H1 (cell line): ENCODE results near the gene MTMR4. TPM values are rescaled to one million over a fixed set of nuclear protein-coding genes. Genes with fewer than 3 reads are reported as not detected.

Source experiments
- CTCF ChIA-PET: fragments of 300-600 bp; sonication (Branson Sonifier 250); formaldehyde crosslinking; loops from one replicate; lab custom pipeline; 2021; ENCODE audit not compliant: partially characterized antibody; lab: Charles Lee
- POLR2A ChIA-PET: fragments of 300-600 bp; sonication (Branson Sonifier 250); formaldehyde crosslinking; loops from one replicate; lab custom pipeline; 2021; ENCODE audit warnings: inconsistent platforms; ENCODE audit not compliant: partially characterized antibody; lab: Charles Lee
- DNase-seq, 2 experiments: peaks; one replicate each; pipeline versions ENCODE4 v3.0.0 to v3.0.0-alpha.2; 2010 to 2022; ENCODE audit warnings: low spot score in 2 of 2, low read depth in 1 of 2, mixed read lengths in 1 of 2
- FAIRE-seq: peaks from 2 replicates; lab custom pipeline; 2011; peaks lifted over from hg19 to GRCh38; lab: Jason Lieb, UNC
- H2AFZ ChIP-seq: 2 replicates; pipeline ENCODE4 v1.8.1; 2012; ENCODE audit warnings: low read length, inconsistent platforms
- H2AK5ac ChIP-seq: 2 replicates; pipeline ENCODE4 v1.6.1; 2013; ENCODE audit warnings: low read depth, low read length
- H2BK120ac ChIP-seq: replicated peaks from 2 replicates; pipeline ENCODE3; 2013; ENCODE audit warnings: low read depth, low read length, inconsistent platforms
- H2BK12ac ChIP-seq: 2 replicates; pipeline ENCODE4 v1.6.1; 2013; ENCODE audit warnings: low read depth, low read length
- H2BK15ac ChIP-seq: 2 replicates; pipeline ENCODE4 v1.6.1; 2013; ENCODE audit warnings: low read length
- H2BK20ac ChIP-seq: 2 replicates; pipeline ENCODE4 v1.6.1; 2013; ENCODE audit warnings: low read length
- H2BK5ac ChIP-seq: 2 replicates; pipeline ENCODE4 v1.6.1; 2013; ENCODE audit warnings: low read depth, low read length
- H3K14ac ChIP-seq: 2 replicates; pipeline ENCODE4 v1.6.1; 2013; ENCODE audit warnings: inconsistent platforms; ENCODE audit not compliant: insufficient read length
- H3K18ac ChIP-seq: 2 replicates; pipeline ENCODE4 v1.6.1; 2013; ENCODE audit warnings: low read length; ENCODE audit errors: extremely low read depth
- H3K23ac ChIP-seq: 2 replicates; pipeline ENCODE4 v1.6.1; 2013; ENCODE audit warnings: inconsistent platforms; ENCODE audit not compliant: insufficient read length
- H3K23me2 ChIP-seq: 2 replicates; pipeline ENCODE4 v1.6.1; 2013; ENCODE audit warnings: low read depth, low read length
- H3K27ac ChIP-seq: 2 replicates; pipeline ENCODE4 v1.6.1; 2011; ENCODE audit warnings: low read depth, low read length, inconsistent platforms
- H3K27me3 ChIP-seq, 4 experiments: replicated peaks in 1 of 4; 1 replicate in 1 of 4; 2 replicates in 3 of 4; pipeline versions ENCODE4 v1.6.1 to v1.8.1; 2011 to 2013; ENCODE audit warnings: low read length in 3 of 4, mild to moderate bottlenecking in 3 of 4, inconsistent platforms in 2 of 4, mixed read lengths in 2 of 4, moderate library complexity in 1 of 4; ENCODE audit not compliant: control insufficient read depth in 3 of 4, insufficient read depth in 3 of 4; ENCODE audit errors: extremely low read depth in 1 of 4
- H3K36me3 ChIP-seq, 4 experiments: 2 replicates each; pipeline versions ENCODE4 v1.6.1 to v1.8.1; 2011 to 2013; ENCODE audit warnings: mild to moderate bottlenecking in 4 of 4, low read length in 3 of 4, moderate library complexity in 2 of 4, control low read depth in 1 of 4, inconsistent platforms in 1 of 4; ENCODE audit not compliant: insufficient read depth in 4 of 4, control insufficient read depth in 2 of 4
- H3K4ac ChIP-seq: replicated peaks from 2 replicates; pipeline ENCODE3; 2013; ENCODE audit warnings: low read length, low read depth, mixed read lengths, inconsistent platforms; ENCODE audit not compliant: insufficient read length
- H3K4me1 ChIP-seq, 4 experiments: replicated peaks in 1 of 4; 1 replicate in 1 of 4; 2 replicates in 3 of 4; pipeline versions ENCODE4 v1.6.1 to v1.8.1; 2011 to 2013; ENCODE audit warnings: low read length in 3 of 4, inconsistent platforms in 2 of 4, mixed read lengths in 1 of 4; ENCODE audit not compliant: insufficient read depth in 4 of 4, control insufficient read depth in 3 of 4
- H3K4me2 ChIP-seq, 2 experiments: 2 replicates each; pipeline versions ENCODE4 v1.6.1 to v1.8.1; 2011 to 2013; ENCODE audit warnings: low read depth in 2 of 2, low read length in 2 of 2, control low read depth in 1 of 2, inconsistent platforms in 1 of 2, mild to moderate bottlenecking in 1 of 2; ENCODE audit not compliant: insufficient read depth in 1 of 2
- H3K4me3 ChIP-seq, 4 experiments: fragments of 200-600, 300-600 bp in 1 of 4; sonication (generic), shearing (Covaris generic), sonication (Bioruptor Twin) in 1 of 4; 2 replicates each; pipeline versions ENCODE4 v1.5.1 to v1.8.1; 2011 to 2016; ENCODE audit warnings: low read length in 4 of 4, low read depth in 3 of 4, control low read depth in 2 of 4, inconsistent platforms in 2 of 4, mild to moderate bottlenecking in 2 of 4, mixed read lengths in 1 of 4, moderate library complexity in 1 of 4; ENCODE audit not compliant: insufficient read depth in 2 of 4; ENCODE audit errors: extremely low read depth in 1 of 4
- H3K56ac ChIP-seq: replicated peaks from 2 replicates; pipeline ENCODE3; 2013; ENCODE audit warnings: low read depth, mild to moderate bottlenecking, mixed read lengths, low read length, inconsistent platforms; ENCODE audit not compliant: insufficient read length
- H3K79me1 ChIP-seq: 2 replicates; pipeline ENCODE4 v1.6.1; 2013; ENCODE audit warnings: low read depth, low read length, control low read depth
- H3K79me2 ChIP-seq, 2 experiments: 2 replicates each; pipeline versions ENCODE4 v1.6.1 to v1.8.1; 2012 to 2013; ENCODE audit warnings: low read length in 2 of 2, mild to moderate bottlenecking in 2 of 2, inconsistent platforms in 1 of 2; ENCODE audit not compliant: insufficient read depth in 2 of 2, control insufficient read depth in 1 of 2
- H3K9ac ChIP-seq, 4 experiments: replicated peaks in 1 of 4; 1 replicate in 1 of 4; 2 replicates in 3 of 4; pipeline versions ENCODE4 v1.6.1 to v1.8.1; 2011 to 2013; ENCODE audit warnings: low read depth in 3 of 4, low read length in 3 of 4, control low read depth in 2 of 4, mild to moderate bottlenecking in 2 of 4, moderate library complexity in 2 of 4, inconsistent platforms in 1 of 4; ENCODE audit errors: extremely low read depth in 1 of 4
- H3K9me3 ChIP-seq, 2 experiments: 2 replicates each; pipeline versions ENCODE4 v1.6.1 to v1.8.1; 2012 to 2013; ENCODE audit warnings: mild to moderate bottlenecking in 2 of 2, moderate library complexity in 2 of 2, control low read depth in 1 of 2, inconsistent platforms in 1 of 2, low read depth in 1 of 2, low read length in 1 of 2, mixed read lengths in 1 of 2; ENCODE audit not compliant: insufficient read depth in 2 of 2
- H4K20me1 ChIP-seq, 2 experiments: replicated peaks in 1 of 2; 2 replicates each; pipeline versions ENCODE3 to v1.8.1; 2011 to 2013; ENCODE audit warnings: inconsistent platforms in 2 of 2, low read length in 2 of 2, mild to moderate bottlenecking in 1 of 2; ENCODE audit not compliant: insufficient read depth in 2 of 2, control insufficient read depth in 1 of 2
- H4K5ac ChIP-seq: 2 replicates; pipeline ENCODE4 v1.6.1; 2013; ENCODE audit warnings: low read length, low read depth, mixed read lengths, inconsistent platforms; ENCODE audit not compliant: insufficient read length
- H4K8ac ChIP-seq: 2 replicates; pipeline ENCODE4 v1.8.0; 2013; ENCODE audit warnings: mild to moderate bottlenecking, moderate library complexity, low read length, inconsistent platforms; ENCODE audit not compliant: insufficient read depth; ENCODE audit errors: extremely low read depth
- H4K91ac ChIP-seq: replicated peaks from 2 replicates; pipeline ENCODE3; 2013; ENCODE audit warnings: low read length, mixed read lengths, inconsistent platforms; ENCODE audit not compliant: insufficient read length
- ASH2L ChIP-seq: fragments of 200-600, 300-600 bp; sonication (generic); IDR thresholded peaks from one replicate; pipeline ENCODE4 v1.7.1; 2017; ENCODE audit warnings: low read length
- BRCA1 ChIP-seq: IDR thresholded peaks from 2 replicates; pipeline ENCODE4 v1.6.1; 2012; ENCODE audit warnings: low read depth, low read length, improper control_type of control experiment
- CTCF ChIP-seq, 3 experiments: IDR thresholded peaks; 1 replicate in 2 of 3; 2 replicates in 1 of 3; pipeline versions ENCODE4 v1.5.1 to v1.6.1; 2011; ENCODE audit warnings: low read length in 3 of 3, mild to moderate bottlenecking in 3 of 3, inconsistent platforms in 2 of 3, low read depth in 1 of 3, moderate library complexity in 1 of 3; ENCODE audit not compliant: insufficient read depth in 1 of 3; ENCODE audit errors: control extremely low read depth in 1 of 3
- RAD21 ChIP-seq, 2 experiments: IDR thresholded peaks in 1 of 2; conservative IDR thresholded peaks in 1 of 2; 2 replicates each; pipeline ENCODE4 v1.6.1; 2011; ENCODE audit warnings: low read depth in 2 of 2, low read length in 2 of 2, improper control_type of control experiment in 1 of 2, inconsistent platforms in 1 of 2, mild to moderate bottlenecking in 1 of 2, moderate library complexity in 1 of 2
- RNF2 ChIP-seq: fragments of 200-900, 300-1000 bp; sonication (generic); IDR thresholded peaks from 2 replicates; pipeline ENCODE4 v1.7.1; 2016; ENCODE audit warnings: borderline replicate concordance, low read depth, mild to moderate bottlenecking, antibody characterized with exemption, low read length; ENCODE audit not compliant: poor library complexity, severe bottlenecking; ENCODE audit errors: missing control alignments
- SIN3A ChIP-seq, 2 experiments: IDR thresholded peaks in 1 of 2; conservative IDR thresholded peaks in 1 of 2; 2 replicates each; pipeline ENCODE4 v1.6.1; 2011 to 2012; ENCODE audit warnings: low read length in 2 of 2, improper control_type of control experiment in 1 of 2, low read depth in 1 of 2, mild to moderate bottlenecking in 1 of 2
- TAF1 ChIP-seq: IDR thresholded peaks from 2 replicates; pipeline ENCODE4 v1.6.1; 2011; ENCODE audit warnings: mild to moderate bottlenecking, low read depth, low read length
- WGBS, 2 experiments: shearing (Covaris generic) in 1 of 2; methylation state at CpG; one replicate each; pipeline versions ENCODE4 v1.1.6 to v1.1.7; 2013 to 2015; ENCODE audit warnings: low lambda C conversion rate in 2 of 2, mixed read lengths in 2 of 2, inconsistent platforms in 1 of 2, low coverage in 1 of 2, missing lambda C conversion rate in 1 of 2; ENCODE audit not compliant: insufficient replicate concordance in 2 of 2, insufficient coverage in 1 of 2, insufficient read length in 1 of 2; ENCODE audit errors: extremely low coverage in 1 of 2, missing lambda C conversion rate in 1 of 2; 5-methylcytosine and 5-hydroxymethylcytosine counted together
- polyA plus RNA-seq, 7 experiments: library from polyadenylated mRNA; depleted of rRNA in 3 of 7; stranded (reverse) in 5 of 7; unstranded in 2 of 7; fragments of >200 nt in 5 of 7; fragments of 200-250 nt in 2 of 7; gene quantifications; 1 replicate in 5 of 7; 2 replicates in 1 of 7; 4 replicates in 1 of 7; pipeline versions ENCODE4 v1.2.1 to v1.2.3, GENCODE V29; 2011 to 2013; ENCODE audit warnings: missing spikeins in 2 of 7, mixed read lengths in 2 of 7
- total RNA-seq: library from RNA; stranded (reverse); fragmentation: NEBNext Ultra II Directional; extraction: Animal tissue kit (Norgen Biotek cat#: 25700); gene quantifications from 2 replicates; pipeline ENCODE4 v1.2.1, GENCODE V29; 2021

Gene MTMR4
- total and polyA plus RNA-seq, 2 of the 8 experiments (the other 6 are each of a cell fraction or from before 2014, with no cell fraction given) = 15.9 to 39.2 TPM

GRCh38 chr17:58513267-58513964 is 1.0 kb downstream of the MTMR4 start:
- CTCF ChIA-PET = interaction anchor here (0.6 to 1.0 kb wide), 2 partner anchors 10 to 17 kb away, joined by 3 read pairs; no protein-coding TSS in a partner anchor
- 33% methylated on average over 14 of the region's 14 CpGs; no CpG with 5 or more reads in 1 of the 2 experiments for WGBS, 2 experiments
- TF ChIP-seq RAD21 (IDR thresholded peaks at IDR 0.05 in 1 of 2, conservative IDR thresholded peaks at IDR 0.05 in 1 of 2; ENCODE audit: low read depth in 2 of 2, low read length in 2 of 2) (no peak), CTCF (IDR thresholded peaks at IDR 0.05; ENCODE audit: control extremely low read depth in 1 of 3, insufficient read depth in 1 of 3, low read depth in 1 of 3, low read length in 3 of 3) (no peak), SIN3A (conservative IDR thresholded peaks at IDR 0.05 in 1 of 2, IDR thresholded peaks at IDR 0.05 in 1 of 2; ENCODE audit: low read depth in 1 of 2, low read length in 2 of 2) (peak in 1 of 2 experiments; percentile 60; a peak in 1 of 4 replicates), RNF2 (no peak), ASH2L (no peak), TAF1 (no peak), BRCA1 (no peak)

More at GRCh38 chr17:58513267-58513964, 1.0 kb downstream of the MTMR4 start:
- peak overlapping the region; percentile 47 to 88 (median 77) for H3K4me3 ChIP-seq
- peaks cover 0 to 26% of the 10 kb centered on the region in 2 experiments; a peak in 2 of 4 replicates for H3K79me2 ChIP-seq
- no peak overlapping the region for H2BK120ac ChIP-seq
- no peak overlapping the region for H2AFZ ChIP-seq
- H2BK20ac ChIP-seq = no peak overlapping the region
- H3K4ac ChIP-seq = no peak overlapping the region
- peak overlapping the region; percentile 52 to 83 for H3K4me2 ChIP-seq
- no peak overlapping the region for H4K5ac ChIP-seq
- 0 out of 2 replicates have a peak overlapping the region, but pooled peaks have one; percentile 28 for H2BK5ac ChIP-seq
- FAIRE-seq = no peak
- peaks cover 0 to 18% (median 5%) of the 10 kb centered on the region in 4 experiments; a peak in 5 of 7 replicates for H3K4me1 ChIP-seq
- no peak overlapping the region for H4K91ac ChIP-seq
- H2BK15ac ChIP-seq = no peak overlapping the region
- peak overlapping the region; percentile 10; the same call in 1 of the 2 replicates for H3K18ac ChIP-seq
- no peaks in the 10 kb centered on the region for H3K27me3 ChIP-seq
- H3K23me2 ChIP-seq = peaks cover 15% of the 10 kb centered on the region
- H3K23ac ChIP-seq = no peak overlapping the region
- peaks cover 14 to 40% (median 31%) of the 10 kb centered on the region in 4 experiments for H3K36me3 ChIP-seq
- POLR2A ChIA-PET = interaction anchor here (0.6 to 2.9 kb wide), 19 partner anchors 8 to 472 kb away, joined by 3 to 25 read pairs (median 4); partner anchors contain the start of genes HSF5 and MKS1
- H3K79me1 ChIP-seq = peaks cover 4% of the 10 kb centered on the region
- H3K27ac ChIP-seq = peak overlapping the region; percentile 85; the same call in 1 of the 2 replicates
- H3K9ac ChIP-seq = peak overlapping the region in 3 of 4 experiments; percentile 6 to 87 (median 39); a peak in 4 of 7 replicates
- peak overlapping the region; percentile 30; the same call in 1 of the 2 replicates for H4K8ac ChIP-seq
- no peak overlapping the region for H2AK5ac ChIP-seq
- no peak overlapping the region for H3K56ac ChIP-seq
- H4K20me1 ChIP-seq = peaks cover 2% of the 10 kb centered on the region in 2 experiments
- DNase-seq = no peak
- H3K14ac ChIP-seq = no peak overlapping the region
- no peak overlapping the region for H2BK12ac ChIP-seq
- no peaks in the 10 kb centered on the region for H3K9me3 ChIP-seq
